Hepatocyte (in vitro differentiated cells): ENCODE measurements around the gene KPNA3. TPM values are rescaled to one million over a fixed set of nuclear protein-coding genes. Genes with fewer than 3 reads are reported as not detected.

Experiments used
- DNase-seq: peaks from one replicate; pipeline ENCODE4 v3.0.0-alpha.2; 2016; ENCODE audit warnings: low spot score
- H2AFZ ChIP-seq: fragments of 200-600 bp; sonication (generic); 2 replicates; pipeline ENCODE4 v1.6.0; 2016; ENCODE audit warnings: antibody characterized with exemption, mild to moderate bottlenecking
- H3K27ac ChIP-seq: fragments of 200-600 bp; sonication (generic); 2 replicates; pipeline ENCODE4 v1.5.1; 2016; ENCODE audit warnings: mild to moderate bottlenecking
- H3K27me3 ChIP-seq: fragments of 200-600 bp; sonication (generic); 2 replicates; pipeline ENCODE4 v1.6.1; 2016
- H3K36me3 ChIP-seq: fragments of 200-600 bp; sonication (generic); replicated peaks from 2 replicates; pipeline ENCODE4 v1.5.1; 2016; ENCODE audit warnings: low read depth; ENCODE audit not compliant: insufficient read depth
- H3K4me1 ChIP-seq: fragments of 200-600 bp; sonication (generic); 2 replicates; pipeline ENCODE4 v1.5.1; 2016; ENCODE audit warnings: mild to moderate bottlenecking, moderate library complexity; ENCODE audit not compliant: insufficient read depth
- H3K4me2 ChIP-seq: fragments of 200-600 bp; sonication (generic); 2 replicates; pipeline ENCODE4 v1.6.0; 2016
- H3K4me3 ChIP-seq: fragments of 200-600 bp; sonication (generic); 2 replicates; pipeline ENCODE4 v1.5.1; 2016; ENCODE audit warnings: mild to moderate bottlenecking
- H3K79me2 ChIP-seq: fragments of 200-600 bp; sonication (generic); 2 replicates; pipeline ENCODE4 v1.6.0; 2017; ENCODE audit warnings: mild to moderate bottlenecking
- H3K9me2 ChIP-seq: fragments of 200-600 bp; sonication (generic); replicated peaks from 2 replicates; pipeline ENCODE4 v1.6.0; 2017; ENCODE audit warnings: mild to moderate bottlenecking; ENCODE audit not compliant: insufficient read depth
- H3K9me3 ChIP-seq: fragments of 200-600 bp; sonication (generic); 2 replicates; pipeline ENCODE4 v1.5.1; 2016; ENCODE audit warnings: low read depth, mild to moderate bottlenecking
- H4K20me1 ChIP-seq: fragments of 200-600 bp; sonication (generic); 2 replicates; pipeline ENCODE4 v1.6.0; 2016; ENCODE audit warnings: mild to moderate bottlenecking; ENCODE audit not compliant: insufficient read depth, poor library complexity, severe bottlenecking
- CTCF ChIP-seq: fragments of 200-600 bp; sonication (generic); IDR thresholded peaks from 2 replicates; pipeline ENCODE4 v1.5.1; 2016; ENCODE audit warnings: antibody characterized with exemption, mild to moderate bottlenecking; ENCODE audit not compliant: poor library complexity
- EZH2 ChIP-seq: fragments of 200-600 bp; sonication (generic); IDR thresholded peaks from 2 replicates; pipeline ENCODE4 v1.6.1; 2016; ENCODE audit warnings: antibody characterized with exemption, mild to moderate bottlenecking, borderline replicate concordance
- EZH2phosphoT487 ChIP-seq: fragments of 200-600 bp; sonication (generic); IDR thresholded peaks from one replicate; pipeline ENCODE4 v1.6.1; 2018; ENCODE audit warnings: antibody characterized with exemption, mild to moderate bottlenecking, low read depth, moderate library complexity; ENCODE audit not compliant: unreplicated experiment, severe bottlenecking
- WGBS: methylation state at CpG from one replicate; pipeline ENCODE4 v1.1.6; 2016; ENCODE audit warnings: low lambda C conversion rate; ENCODE audit errors: missing lambda C conversion rate; 5-methylcytosine and 5-hydroxymethylcytosine counted together
- polyA plus RNA-seq: library from polyadenylated mRNA; unstranded; fragments of >200 nt; fragmentation: Nextera tagmentation; extraction: Ambion mirVana; gene quantifications from 2 replicates; pipeline ENCODE4 v1.2.1, GENCODE V29; 2016
- total RNA-seq: library from RNA; depleted of rRNA; stranded (reverse); fragments of >200 nt; gene quantifications from 2 replicates; pipeline ENCODE4 v1.2.3, GENCODE V29; 2014

Gene KPNA3
- total and polyA plus RNA-seq, 2 experiments from 2014 or later: 41.1 to 61.8 TPM

DNA sequence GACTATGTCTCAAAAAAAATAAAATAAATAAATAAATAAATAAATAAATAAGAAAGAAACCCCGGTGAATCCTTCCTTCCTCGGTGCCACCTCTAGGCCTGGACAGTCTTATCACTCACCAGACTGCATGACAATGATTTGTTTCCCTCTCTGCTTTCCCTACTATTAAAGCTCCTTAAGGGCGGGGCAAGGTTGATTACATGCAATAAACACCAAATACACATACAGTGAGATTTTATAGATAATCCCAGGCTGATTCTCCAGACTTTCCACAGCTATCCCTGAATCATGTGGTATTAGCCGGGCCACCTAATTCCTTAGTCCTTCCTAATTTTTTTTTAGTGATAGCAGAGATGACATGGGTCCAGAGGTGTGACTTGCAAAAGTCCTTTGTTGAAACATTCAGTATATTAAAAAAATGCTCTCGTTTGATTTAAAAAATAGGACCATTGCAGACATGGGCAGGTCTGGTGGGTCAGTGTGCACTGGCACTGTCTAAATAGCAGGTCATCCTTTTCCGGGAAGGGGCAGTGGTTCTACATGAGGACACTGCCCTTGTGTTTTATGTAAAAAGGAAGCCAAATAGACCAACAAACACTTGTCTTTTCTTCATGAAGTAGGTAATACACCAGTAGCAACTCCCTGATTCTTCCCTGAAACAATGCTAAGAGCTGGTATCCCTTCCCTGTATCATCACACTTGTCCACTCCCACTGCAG is 115.7 kb downstream of the KPNA3 start:
- no peaks in the 10 kb centered on the region for H3K4me1 ChIP-seq
- no peak overlapping the region for H3K27ac ChIP-seq
- 86% methylated on average over 6 of the region's 6 CpGs for WGBS
- no peaks in the 10 kb centered on the region for H3K36me3 ChIP-seq
- H3K27me3 ChIP-seq: no peaks in the 10 kb centered on the region
- DNase-seq: no peak
- no peaks in the 10 kb centered on the region for H3K9me2 ChIP-seq
- no peak overlapping the region for H3K4me2 ChIP-seq
- TF ChIP-seq CTCF: no peak
- no peak for TF ChIP-seq EZH2phosphoT487
- TF ChIP-seq EZH2: no peak
- peaks cover 70% of the 10 kb centered on the region for H3K79me2 ChIP-seq
- no peak overlapping the region for H2AFZ ChIP-seq
- H3K9me3 ChIP-seq: no peaks in the 10 kb centered on the region
- H3K4me3 ChIP-seq: no peak overlapping the region
- no peaks in the 10 kb centered on the region for H4K20me1 ChIP-seq

DNA sequence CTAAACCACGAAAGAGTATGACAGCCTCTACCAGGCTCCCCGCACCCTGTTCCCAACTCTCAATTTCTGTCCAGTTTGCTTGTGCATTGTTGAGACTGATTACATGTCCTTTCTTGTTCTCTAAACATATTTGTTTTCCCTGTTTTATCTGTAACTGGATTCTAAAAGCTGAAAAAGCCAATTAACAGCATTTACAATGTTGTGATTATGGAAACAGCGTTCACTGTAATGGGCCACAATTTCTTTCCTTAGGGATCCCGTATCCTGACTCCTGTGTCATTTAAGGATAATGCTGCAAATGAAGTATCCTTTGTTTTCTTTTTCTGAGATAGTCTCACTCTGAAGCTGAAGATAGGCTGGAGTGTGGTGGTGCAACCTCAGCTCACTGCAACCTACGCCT is 121.7 kb downstream of the KPNA3 start:
- H3K27ac ChIP-seq: no peak overlapping the region
- no peak overlapping the region for H2AFZ ChIP-seq
- H3K4me1 ChIP-seq: no peaks in the 10 kb centered on the region
- no peak for TF ChIP-seq CTCF
- TF ChIP-seq EZH2: no peak
- no peak for TF ChIP-seq EZH2phosphoT487
- H3K27me3 ChIP-seq: no peaks in the 10 kb centered on the region
- no peak overlapping the region for H3K4me2 ChIP-seq
- peaks cover 26% of the 10 kb centered on the region for H3K79me2 ChIP-seq
- H3K9me3 ChIP-seq: no peaks in the 10 kb centered on the region
- H3K4me3 ChIP-seq: no peak overlapping the region
- H3K36me3 ChIP-seq: no peaks in the 10 kb centered on the region
- H3K9me2 ChIP-seq: no peaks in the 10 kb centered on the region
- DNase-seq: no peak
- WGBS: 89% methylated on average over 5 of the region's 5 CpGs
- no peaks in the 10 kb centered on the region for H4K20me1 ChIP-seq

GRCh38 chr13:49669735-49670309 is 122.7 kb downstream of the KPNA3 start:
- DNase-seq: peak; percentile 83
- Histone ChIP-seq H4K20me1 (no peaks in the 10 kb centered on the region), H3K27ac (no peak overlapping the region), H3K79me2 (peaks cover 17% of the 10 kb centered on the region), H3K9me3 (no peaks in the 10 kb centered on the region), H2AFZ (no peak overlapping the region), H3K4me2 (no peak overlapping the region), H3K27me3 (no peaks in the 10 kb centered on the region), H3K9me2 (no peaks in the 10 kb centered on the region), H3K4me1 (no peaks in the 10 kb centered on the region), H3K4me3 (no peak overlapping the region), H3K36me3 (no peaks in the 10 kb centered on the region)
- TF ChIP-seq EZH2 (no peak), CTCF (peak; percentile 83)
- 49% methylated on average over 5 of the region's 5 CpGs for WGBS
